HG02798 (cell line): Measurements from ENCODE around the gene ZSWIM1.

Source experiments
- ATAC-seq: cut with Tn5 transposase; IDR thresholded peaks from one replicate; pipeline ENCODE4 v1.9.1; 2021; ENCODE audit warnings: mild to moderate bottlenecking; ENCODE audit not compliant: unreplicated experiment, poor library complexity

The ZSWIM1 gene

GRCh38 chr20:45904583-45905504, 23.8 kb downstream of the ZSWIM1 start:
- ATAC-seq, result no peak

GRCh38 chr20:45905505-45906079, 24.6 kb downstream of the ZSWIM1 start:
- no peak for ATAC-seq

- no peak for ATAC-seq
These were observed 26.4 kb downstream of the ZSWIM1 start for GRCh38 chr20:45907219-45907948.

- no peak for ATAC-seq
These were observed 27.1 kb downstream of the ZSWIM1 start for GRCh38 chr20:45908084-45908483.

- no peak for ATAC-seq
These were observed 28.3 kb downstream of the ZSWIM1 start for GRCh38 chr20:45909336-45909808.

- no peak for ATAC-seq
These were observed 29.0 kb downstream of the ZSWIM1 start for GRCh38 chr20:45909817-45910669.

GRCh38 chr20:45910670-45911485, 29.9 kb downstream of the ZSWIM1 start:
- ATAC-seq, result peak; percentile 94

- no peak for ATAC-seq
These were observed 30.7 kb downstream of the ZSWIM1 start, which contains the start of gene PLTP for GRCh38 chr20:45911486-45912343. Gene PLTP, minus strand, starts transcription at chr20:45912155. Its CDS starts 703 bp downstream, at chr20:45911452.

GRCh38 chr20:45912344-45912682, 31.3 kb downstream of the ZSWIM1 start:
- ATAC-seq, result no peak

GRCh38 chr20:45913116-45913515, 32.1 kb downstream of the ZSWIM1 start:
- ATAC-seq, result no peak

GRCh38 chr20:45917790-45918141, 36.7 kb downstream of the ZSWIM1 start:
- no peak for ATAC-seq

GRCh38 chr20:45918182-45918737, 37.2 kb downstream of the ZSWIM1 start:
- no peak for ATAC-seq

- ATAC-seq, result no peak
These were observed 37.9 kb downstream of the ZSWIM1 start for GRCh38 chr20:45918779-45919537.

- no peak for ATAC-seq
These were observed 38.7 kb downstream of the ZSWIM1 start for GRCh38 chr20:45919542-45920399.

GRCh38 chr20:45920462-45921336, 39.7 kb downstream of the ZSWIM1 start:
- ATAC-seq, result no peak
